WTC11 (cell line): ENCODE results near the gene NR2E3. TPM values are rescaled to one million over a fixed set of nuclear protein-coding genes. Genes with fewer than 3 reads are reported as not detected.

Experiments
- ATAC-seq: fragments of 200-7000 bp; cut with Tn5 transposase; 2 replicates; pipeline ENCODE4 v1.10.0; 2021; ENCODE audit warnings: mild to moderate bottlenecking, moderate library complexity
- CTCF ChIA-PET: fragments of 300-600 bp; sonication (Branson Sonifier 250); formaldehyde crosslinking; loops from one replicate; lab custom pipeline; 2021; ENCODE audit warnings: antibody characterized with exemption; lab: Charles Lee
- POLR2A ChIA-PET: fragments of 350-600 bp; sonication (Branson Sonifier 250); formaldehyde crosslinking; loops from one replicate; lab custom pipeline; 2021; ENCODE audit warnings: antibody characterized with exemption; lab: Charles Lee
- DNase-seq: peaks from one replicate; pipeline ENCODE4 v3.0.0; 2021; ENCODE audit warnings: low spot score
- H3K27ac Mint-ChIP-seq: 2 replicates; pipeline ENCODE4 v1.8.0; 2021; ENCODE audit warnings: mixed read lengths
- H3K27me3 Mint-ChIP-seq: 2 replicates; pipeline ENCODE4 v1.8.0; 2021; ENCODE audit warnings: low read depth, mild to moderate bottlenecking, moderate library complexity, mixed read lengths
- H3K36me3 Mint-ChIP-seq: 2 replicates; pipeline ENCODE4 v1.8.0; 2021; ENCODE audit warnings: mixed read lengths
- H3K4me1 Mint-ChIP-seq: 2 replicates; pipeline ENCODE4 v1.8.0; 2022; ENCODE audit warnings: mixed read lengths
- H3K4me3 Mint-ChIP-seq: 2 replicates; pipeline ENCODE4 v1.8.0; 2021; ENCODE audit warnings: mild to moderate bottlenecking, moderate library complexity, mixed read lengths
- H3K9me3 Mint-ChIP-seq: 2 replicates; pipeline ENCODE4 v1.8.0; 2021; ENCODE audit warnings: mixed read lengths
- FOXP1 ChIP-seq: sonication (generic); formaldehyde crosslinking; IDR thresholded peaks from 2 replicates; pipeline ENCODE4 v1.8.0; 2022; ENCODE audit warnings: missing genetic modification reagents, mild to moderate bottlenecking, moderate library complexity, borderline replicate concordance
- JUN ChIP-seq: sonication (generic); formaldehyde crosslinking; IDR thresholded peaks from 2 replicates; pipeline ENCODE4 v1.8.0; 2023; ENCODE audit warnings: mild to moderate bottlenecking, missing genetic modification reagents
- MYBL2 ChIP-seq: sonication (generic); formaldehyde crosslinking; IDR thresholded peaks from 2 replicates; pipeline ENCODE4 v1.8.1; 2023; ENCODE audit warnings: mild to moderate bottlenecking, moderate library complexity, missing genetic modification reagents
- NFYB ChIP-seq: sonication (generic); formaldehyde crosslinking; conservative IDR thresholded peaks from 2 replicates; pipeline ENCODE4 v1.8.0; 2022; ENCODE audit warnings: low read depth, missing genetic modification reagents
- OVOL2 ChIP-seq: fragments of 250-450 bp; sonication (Bioruptor Pico); IDR thresholded peaks from 2 replicates; pipeline ENCODE4 v1.9.0; 2021; ENCODE audit warnings: mild to moderate bottlenecking, borderline replicate concordance
- RORB ChIP-seq: fragments of 250-450 bp; sonication (Bioruptor Pico); IDR thresholded peaks from 2 replicates; pipeline ENCODE4 v1.9.0; 2021; ENCODE audit warnings: mild to moderate bottlenecking
- TCF7 ChIP-seq: sonication (generic); formaldehyde crosslinking; IDR thresholded peaks from 2 replicates; pipeline ENCODE4 v1.8.0; 2022; ENCODE audit warnings: mild to moderate bottlenecking, low read depth, missing genetic modification reagents, moderate library complexity
- ZNF138 ChIP-seq: sonication (generic); formaldehyde crosslinking; conservative IDR thresholded peaks from 2 replicates; pipeline ENCODE4 v1.8.1; 2022; ENCODE audit warnings: mild to moderate bottlenecking, moderate library complexity, missing genetic modification reagents
- ZNF317 ChIP-seq: sonication (generic); formaldehyde crosslinking; IDR thresholded peaks from 2 replicates; pipeline ENCODE4 v1.8.1; 2023; ENCODE audit warnings: low read depth, mild to moderate bottlenecking, moderate library complexity, missing genetic modification reagents, borderline replicate concordance
- ZNF423 ChIP-seq: fragments of 250-450 bp; sonication (Bioruptor Pico); IDR thresholded peaks from 2 replicates; pipeline ENCODE4 v2.1.2; 2022; ENCODE audit warnings: mild to moderate bottlenecking, moderate library complexity
- total RNA-seq: library from RNA; stranded (reverse); gene quantifications from 3 replicates; pipeline ENCODE4 v1.2.3, GENCODE V29; 2021
- TF ChIP-seq, protein P1 (sequence below): sonication (generic); formaldehyde crosslinking; conservative IDR thresholded peaks from 2 replicates; pipeline ENCODE4 v1.8.1; 2022; ENCODE audit warnings: mild to moderate bottlenecking, missing genetic modification reagents
- TF ChIP-seq, protein P2 (sequence below): sonication (generic); formaldehyde crosslinking; IDR thresholded peaks from 2 replicates; pipeline ENCODE4 v1.8.0; 2023; ENCODE audit warnings: missing genetic modification reagents
- TF ChIP-seq, protein P3 (sequence below): sonication (generic); formaldehyde crosslinking; IDR thresholded peaks from 2 replicates; pipeline ENCODE4 v1.8.0; 2023; ENCODE audit warnings: mild to moderate bottlenecking, missing genetic modification reagents
- TF ChIP-seq, protein P4 (sequence below): sonication (generic); formaldehyde crosslinking; IDR thresholded peaks from 2 replicates; pipeline ENCODE4 v1.8.1; 2023; ENCODE audit warnings: mild to moderate bottlenecking, missing genetic modification reagents
- TF ChIP-seq, protein P5 (sequence below): sonication (generic); formaldehyde crosslinking; IDR thresholded peaks from 2 replicates; pipeline ENCODE4 v1.8.1; 2022; ENCODE audit warnings: low read depth, missing genetic modification reagents, borderline replicate concordance

Gene NR2E3
- total RNA-seq, 1 experiment from 2014 or later: 1.4 TPM

DNA sequence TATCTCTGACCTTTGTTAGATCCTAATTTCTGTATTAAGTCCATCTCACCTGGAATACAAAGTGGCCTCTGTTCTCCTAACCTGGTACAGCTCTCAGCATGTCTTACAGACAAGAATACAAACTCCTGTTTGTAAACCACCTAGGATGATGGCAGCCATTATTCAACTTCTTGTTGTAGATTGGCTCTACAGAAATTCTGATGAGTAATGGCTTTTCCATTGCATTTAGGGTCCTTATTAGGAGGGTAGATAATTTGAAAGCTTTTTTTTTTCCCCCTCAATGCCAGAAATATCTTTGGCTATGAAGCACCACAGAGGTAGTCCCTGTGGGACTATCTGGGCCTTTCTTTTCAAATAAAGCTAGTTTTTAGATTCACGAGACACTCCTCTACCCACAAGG is 9.8 kb downstream of the NR2E3 start (continued):
- TF ChIP-seq RORB: no peak
- TF ChIP-seq, all 79 proteins: peak for 0

DNA sequence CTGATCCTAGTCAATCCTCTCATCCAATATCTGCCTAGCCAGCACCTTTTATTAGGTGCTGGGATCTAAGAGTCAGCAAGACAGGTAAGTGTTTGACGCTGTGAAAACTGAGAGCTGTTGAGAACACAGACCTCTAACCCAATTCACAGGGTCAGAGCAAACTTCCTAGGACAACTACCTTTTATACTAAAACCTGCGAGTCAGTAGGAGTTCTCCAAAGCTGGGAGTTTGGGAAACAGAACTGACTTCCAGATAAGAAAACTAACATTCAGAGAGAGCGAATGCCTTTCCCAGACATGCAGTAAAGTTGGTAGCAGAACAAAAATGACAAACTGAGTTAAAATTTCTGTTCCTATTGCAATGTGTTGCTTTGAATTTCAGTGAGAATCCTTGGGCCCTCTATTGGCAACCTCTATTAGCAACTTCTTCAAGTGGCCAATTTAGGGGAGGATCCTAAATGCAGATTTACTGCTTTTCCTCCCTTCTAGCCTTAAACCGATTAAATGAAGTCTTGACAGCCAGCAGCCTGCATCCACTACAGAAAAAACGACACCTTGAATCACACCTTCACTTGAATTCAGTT is 11.3 kb downstream of the NR2E3 start:
- peaks cover 35% of the 10 kb centered on the region for H3K9me3 Mint-ChIP-seq
- CTCF ChIA-PET: interaction anchor here (0.6 kb wide), 2 partner anchors 195 to 317 kb away, joined by 3 to 4 read pairs; no protein-coding TSS in a partner anchor
- ATAC-seq: no peak

DNA sequence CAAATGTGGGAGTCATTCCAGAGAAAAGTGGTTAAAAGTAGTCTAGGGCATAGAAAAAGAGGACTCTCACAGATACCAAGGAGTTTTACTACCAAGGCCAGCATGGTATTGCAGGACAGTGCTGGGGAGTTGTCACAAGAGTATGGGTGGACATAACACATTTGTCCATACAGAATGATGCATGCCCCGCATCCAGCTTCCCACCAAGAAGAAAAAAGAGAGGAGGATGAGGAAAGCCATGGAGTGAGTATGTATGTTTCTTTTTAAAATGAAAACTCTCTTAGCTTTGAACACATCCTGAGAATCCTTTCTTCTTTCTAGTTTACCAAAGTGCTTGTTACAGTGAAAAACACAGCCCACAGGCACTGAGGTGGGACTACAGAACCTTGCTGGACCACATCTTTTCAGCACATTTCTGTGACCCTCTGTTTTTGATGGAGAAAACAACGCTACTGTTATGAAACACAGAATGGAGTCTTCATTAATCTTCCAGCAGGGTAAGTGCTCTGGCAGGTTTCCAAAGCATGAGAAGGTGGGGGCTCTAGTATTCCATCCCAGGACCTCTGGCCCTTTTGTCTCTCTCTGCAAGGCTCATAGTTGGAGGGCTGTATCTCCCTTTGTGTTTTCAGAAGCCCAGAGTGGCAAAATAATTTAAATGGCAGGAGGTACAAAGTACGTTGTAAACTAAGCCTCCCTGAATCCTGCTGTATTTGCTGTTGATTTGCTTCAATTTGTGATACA is 12.7 kb downstream of the NR2E3 start:
- H3K4me3 Mint-ChIP-seq: no peak overlapping the region
- H3K27me3 Mint-ChIP-seq: peaks cover 2% of the 10 kb centered on the region; the same call in 1 of the 2 replicates
- no peak overlapping the region for H3K27ac Mint-ChIP-seq
- ChIA-PET CTCF (no interaction called here), POLR2A (no interaction called here)
- peaks cover 28% of the 10 kb centered on the region for H3K36me3 Mint-ChIP-seq
- DNase-seq (no peak), ATAC-seq (no peak)
- peaks cover 31% of the 10 kb centered on the region for H3K9me3 Mint-ChIP-seq
- peaks cover 23% of the 10 kb centered on the region for H3K4me1 Mint-ChIP-seq
- TF ChIP-seq, protein P1, sequence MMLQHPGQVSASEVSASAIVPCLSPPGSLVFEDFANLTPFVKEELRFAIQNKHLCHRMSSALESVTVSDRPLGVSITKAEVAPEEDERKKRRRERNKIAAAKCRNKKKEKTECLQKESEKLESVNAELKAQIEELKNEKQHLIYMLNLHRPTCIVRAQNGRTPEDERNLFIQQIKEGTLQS (CRISPR knock-in tag): no peak
- TF ChIP-seq, protein P2, sequence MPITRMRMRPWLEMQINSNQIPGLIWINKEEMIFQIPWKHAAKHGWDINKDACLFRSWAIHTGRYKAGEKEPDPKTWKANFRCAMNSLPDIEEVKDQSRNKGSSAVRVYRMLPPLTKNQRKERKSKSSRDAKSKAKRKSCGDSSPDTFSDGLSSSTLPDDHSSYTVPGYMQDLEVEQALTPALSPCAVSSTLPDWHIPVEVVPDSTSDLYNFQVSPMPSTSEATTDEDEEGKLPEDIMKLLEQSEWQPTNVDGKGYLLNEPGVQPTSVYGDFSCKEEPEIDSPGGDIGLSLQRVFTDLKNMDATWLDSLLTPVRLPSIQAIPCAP (CRISPR knock-in tag): no peak
- no peak for TF ChIP-seq OVOL2 (CRISPR knock-in tag)
- no peak for TF ChIP-seq MYBL2 (CRISPR knock-in tag)
- TF ChIP-seq ZNF138 (CRISPR knock-in tag): no peak
- TF ChIP-seq ZNF317 (CRISPR knock-in tag): no peak
- no peak for TF ChIP-seq JUN

More for the DNA sequence above, 11.3 kb downstream of the NR2E3 start:
- Mint-ChIP-seq H3K4me1 (peaks cover 15% of the 10 kb centered on the region), H3K36me3 (peaks cover 20% of the 10 kb centered on the region), H3K4me3 (no peak overlapping the region), H3K27me3 (peaks cover 2% of the 10 kb centered on the region; the same call in 1 of the 2 replicates), H3K27ac (no peak overlapping the region)
- no peak for DNase-seq
- TF ChIP-seq, protein P3, sequence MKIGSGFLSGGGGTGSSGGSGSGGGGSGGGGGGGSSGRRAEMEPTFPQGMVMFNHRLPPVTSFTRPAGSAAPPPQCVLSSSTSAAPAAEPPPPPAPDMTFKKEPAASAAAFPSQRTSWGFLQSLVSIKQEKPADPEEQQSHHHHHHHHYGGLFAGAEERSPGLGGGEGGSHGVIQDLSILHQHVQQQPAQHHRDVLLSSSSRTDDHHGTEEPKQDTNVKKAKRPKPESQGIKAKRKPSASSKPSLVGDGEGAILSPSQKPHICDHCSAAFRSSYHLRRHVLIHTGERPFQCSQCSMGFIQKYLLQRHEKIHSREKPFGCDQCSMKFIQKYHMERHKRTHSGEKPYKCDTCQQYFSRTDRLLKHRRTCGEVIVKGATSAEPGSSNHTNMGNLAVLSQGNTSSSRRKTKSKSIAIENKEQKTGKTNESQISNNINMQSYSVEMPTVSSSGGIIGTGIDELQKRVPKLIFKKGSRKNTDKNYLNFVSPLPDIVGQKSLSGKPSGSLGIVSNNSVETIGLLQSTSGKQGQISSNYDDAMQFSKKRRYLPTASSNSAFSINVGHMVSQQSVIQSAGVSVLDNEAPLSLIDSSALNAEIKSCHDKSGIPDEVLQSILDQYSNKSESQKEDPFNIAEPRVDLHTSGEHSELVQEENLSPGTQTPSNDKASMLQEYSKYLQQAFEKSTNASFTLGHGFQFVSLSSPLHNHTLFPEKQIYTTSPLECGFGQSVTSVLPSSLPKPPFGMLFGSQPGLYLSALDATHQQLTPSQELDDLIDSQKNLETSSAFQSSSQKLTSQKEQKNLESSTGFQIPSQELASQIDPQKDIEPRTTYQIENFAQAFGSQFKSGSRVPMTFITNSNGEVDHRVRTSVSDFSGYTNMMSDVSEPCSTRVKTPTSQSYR (CRISPR knock-in tag): no peak
- TF ChIP-seq TCF7 (CRISPR knock-in tag) (no peak), JUN (no peak), FOXP1 (CRISPR knock-in tag) (no peak), NFYB (no peak), ZNF423 (no peak)
- TF ChIP-seq, protein P4, sequence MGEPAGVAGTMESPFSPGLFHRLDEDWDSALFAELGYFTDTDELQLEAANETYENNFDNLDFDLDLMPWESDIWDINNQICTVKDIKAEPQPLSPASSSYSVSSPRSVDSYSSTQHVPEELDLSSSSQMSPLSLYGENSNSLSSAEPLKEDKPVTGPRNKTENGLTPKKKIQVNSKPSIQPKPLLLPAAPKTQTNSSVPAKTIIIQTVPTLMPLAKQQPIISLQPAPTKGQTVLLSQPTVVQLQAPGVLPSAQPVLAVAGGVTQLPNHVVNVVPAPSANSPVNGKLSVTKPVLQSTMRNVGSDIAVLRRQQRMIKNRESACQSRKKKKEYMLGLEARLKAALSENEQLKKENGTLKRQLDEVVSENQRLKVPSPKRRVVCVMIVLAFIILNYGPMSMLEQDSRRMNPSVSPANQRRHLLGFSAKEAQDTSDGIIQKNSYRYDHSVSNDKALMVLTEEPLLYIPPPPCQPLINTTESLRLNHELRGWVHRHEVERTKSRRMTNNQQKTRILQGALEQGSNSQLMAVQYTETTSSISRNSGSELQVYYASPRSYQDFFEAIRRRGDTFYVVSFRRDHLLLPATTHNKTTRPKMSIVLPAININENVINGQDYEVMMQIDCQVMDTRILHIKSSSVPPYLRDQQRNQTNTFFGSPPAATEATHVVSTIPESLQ (CRISPR knock-in tag): no peak
- TF ChIP-seq, protein P5, sequence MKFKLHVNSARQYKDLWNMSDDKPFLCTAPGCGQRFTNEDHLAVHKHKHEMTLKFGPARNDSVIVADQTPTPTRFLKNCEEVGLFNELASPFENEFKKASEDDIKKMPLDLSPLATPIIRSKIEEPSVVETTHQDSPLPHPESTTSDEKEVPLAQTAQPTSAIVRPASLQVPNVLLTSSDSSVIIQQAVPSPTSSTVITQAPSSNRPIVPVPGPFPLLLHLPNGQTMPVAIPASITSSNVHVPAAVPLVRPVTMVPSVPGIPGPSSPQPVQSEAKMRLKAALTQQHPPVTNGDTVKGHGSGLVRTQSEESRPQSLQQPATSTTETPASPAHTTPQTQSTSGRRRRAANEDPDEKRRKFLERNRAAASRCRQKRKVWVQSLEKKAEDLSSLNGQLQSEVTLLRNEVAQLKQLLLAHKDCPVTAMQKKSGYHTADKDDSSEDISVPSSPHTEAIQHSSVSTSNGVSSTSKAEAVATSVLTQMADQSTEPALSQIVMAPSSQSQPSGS: no peak
- TF ChIP-seq, protein P2 (CRISPR knock-in tag): no peak
- POLR2A ChIA-PET: no interaction called here
